Left ventricle myocardium inferior (tissue), 1 donor: ENCODE results near the gene ADD2. TPM values are rescaled to one million over a fixed set of nuclear protein-coding genes. Genes with fewer than 3 reads are reported as not detected.

Source experiments
- DNase-seq: peaks from one replicate; pipeline ENCODE4 v3.0.0-alpha.2; 2020
- H3K27ac ChIP-seq: fragments of 200-600 bp; replicated peaks from 2 replicates; pipeline ENCODE4 v1.8.0; 2021
- H3K27me3 ChIP-seq: fragments of 200-600 bp; 2 replicates; pipeline ENCODE4 v1.8.0; 2021; ENCODE audit warnings: low read depth
- H3K36me3 ChIP-seq: fragments of 200-600 bp; 2 replicates; pipeline ENCODE4 v1.8.0; 2021
- H3K4me1 ChIP-seq: fragments of 200-600 bp; 2 replicates; pipeline ENCODE4 v1.8.0; 2021
- H3K4me3 ChIP-seq: fragments of 200-600 bp; 2 replicates; pipeline ENCODE4 v1.8.0; 2021; ENCODE audit warnings: mild to moderate bottlenecking, moderate library complexity
- H3K9me3 ChIP-seq: fragments of 200-600 bp; replicated peaks from 2 replicates; pipeline ENCODE4 v1.8.0; 2021
- CTCF ChIP-seq: fragments of 200-600 bp; IDR thresholded peaks from 2 replicates; pipeline ENCODE4 v1.8.0; 2021; ENCODE audit warnings: antibody characterized with exemption, mild to moderate bottlenecking, borderline replicate concordance
- intact Hi-C: fragments of 100-400 bp; cut with micrococcal nuclease; formaldehyde crosslinking; loops from one replicate; pipeline ENCODE4 v1.11.0; 2022
- total RNA-seq: library from RNA; stranded (reverse); fragmentation: NEBNext Ultra II Directional; extraction: Animal tissue kit (Norgen Biotek cat#: 25700); gene quantifications from one replicate; pipeline ENCODE4 v1.2.1, GENCODE V29; 2021
- donor health status: DM: no; HTN: yes; CAD: no; lungs with severe emphysema.

ADD2 gene
- total RNA-seq, 1 donor from 2014 or later, result 2.7 TPM

GRCh38 chr2:70673041-70673647, 94.9 kb downstream of the ADD2 start:
- H3K36me3 ChIP-seq, result no peaks in the 10 kb centered on the region
- no peak overlapping the region for H3K4me3 ChIP-seq
- TF ChIP-seq CTCF, result no peak
- no peak for DNase-seq
- H3K4me1 ChIP-seq, result no peaks in the 10 kb centered on the region
- intact Hi-C loops, result no loop called here
- H3K27ac ChIP-seq, result no peak overlapping the region
- no peaks in the 10 kb centered on the region for H3K9me3 ChIP-seq
- H3K27me3 ChIP-seq, result no peaks in the 10 kb centered on the region

- Histone ChIP-seq H3K36me3 (no peaks in the 10 kb centered on the region), H3K27me3 (no peaks in the 10 kb centered on the region), H3K27ac (no peak overlapping the region), H3K9me3 (no peaks in the 10 kb centered on the region), H3K4me1 (no peaks in the 10 kb centered on the region), H3K4me3 (no peak overlapping the region)
- intact Hi-C loops, result no loop called here
- DNase-seq, result no peak
- no peak for TF ChIP-seq CTCF
Measured at GRCh38 chr2:70671092-70671675, 96.8 kb downstream of the ADD2 start.

- intact Hi-C loops, result no loop called here
- Histone ChIP-seq H3K4me3 (no peak overlapping the region), H3K27ac (no peak overlapping the region), H3K9me3 (no peaks in the 10 kb centered on the region), H3K4me1 (no peaks in the 10 kb centered on the region), H3K27me3 (no peaks in the 10 kb centered on the region), H3K36me3 (no peaks in the 10 kb centered on the region)
- TF ChIP-seq CTCF, result no peak
- no peak for DNase-seq
Measured at GRCh38 chr2:70670626-70671025, 97.4 kb downstream of the ADD2 start.

- no peaks in the 10 kb centered on the region for H3K27me3 ChIP-seq
- intact Hi-C loops, result no loop called here
- no peak for DNase-seq
- H3K27ac ChIP-seq, result no peak overlapping the region
- H3K4me1 ChIP-seq, result no peaks in the 10 kb centered on the region
- no peaks in the 10 kb centered on the region for H3K9me3 ChIP-seq
- no peaks in the 10 kb centered on the region for H3K36me3 ChIP-seq
- no peak for TF ChIP-seq CTCF
- no peak overlapping the region for H3K4me3 ChIP-seq
Measured at GRCh38 chr2:70670202-70670601, 97.8 kb downstream of the ADD2 start.

- no peak overlapping the region for H3K27ac ChIP-seq
- no peaks in the 10 kb centered on the region for H3K9me3 ChIP-seq
- no peak overlapping the region for H3K4me3 ChIP-seq
- no peaks in the 10 kb centered on the region for H3K27me3 ChIP-seq
- no peak for TF ChIP-seq CTCF
- H3K36me3 ChIP-seq, result no peaks in the 10 kb centered on the region
- intact Hi-C loops, result no loop called here
- DNase-seq, result no peak
- no peaks in the 10 kb centered on the region for H3K4me1 ChIP-seq
Measured at GRCh38 chr2:70668911-70669310, 99.1 kb downstream of the ADD2 start.
